Liver (tissue), 9 donors: ENCODE measurements around the gene CDON. TPM values are rescaled to one million over a fixed set of nuclear protein-coding genes. Genes with fewer than 3 reads are reported as not detected.

Experiments
- DNase-seq: peaks from one replicate; pipeline ENCODE4 v3.0.0-alpha.2; 2017; ENCODE audit warnings: low spot score
- H3K27ac ChIP-seq, 2 donors: one replicate each; pipeline ENCODE4 v1.7.0; 2013; ENCODE audit warnings: inconsistent platforms in 2 of 2, low read length in 2 of 2, control low read depth in 1 of 2, low read depth in 1 of 2, mild to moderate bottlenecking in 1 of 2
- H3K27me3 ChIP-seq, 4 donors: one replicate each; pipeline versions ENCODE4 v1.6.1 to v1.7.0; 2013; ENCODE audit warnings: low read length in 3 of 4, inconsistent platforms in 1 of 4, mild to moderate bottlenecking in 1 of 4, moderate library complexity in 1 of 4; ENCODE audit not compliant: control insufficient read depth in 4 of 4, insufficient read depth in 4 of 4
- H3K36me3 ChIP-seq, 4 donors: one replicate each; pipeline versions ENCODE4 v1.6.1 to v1.7.0; 2013; ENCODE audit warnings: low read length in 3 of 4, mild to moderate bottlenecking in 3 of 4, low read depth in 1 of 4, moderate library complexity in 1 of 4; ENCODE audit not compliant: control insufficient read depth in 4 of 4, insufficient read depth in 3 of 4
- H3K4me1 ChIP-seq, 4 donors: one replicate each; pipeline versions ENCODE4 v1.6.1 to v1.7.0; 2013; ENCODE audit warnings: low read length in 3 of 4, mild to moderate bottlenecking in 3 of 4, moderate library complexity in 1 of 4; ENCODE audit not compliant: control insufficient read depth in 4 of 4, insufficient read depth in 4 of 4
- H3K4me3 ChIP-seq, 3 donors: one replicate each; pipeline versions ENCODE4 v1.6.1 to v1.7.0; 2013; ENCODE audit warnings: low read length in 3 of 3, control low read depth in 1 of 3, low read depth in 1 of 3, mild to moderate bottlenecking in 1 of 3
- H3K9ac ChIP-seq, 2 donors: one replicate each; pipeline ENCODE4 v1.7.0; 2013; ENCODE audit warnings: low read length in 2 of 2, mild to moderate bottlenecking in 2 of 2, moderate library complexity in 2 of 2, control low read depth in 1 of 2, low read depth in 1 of 2
- H3K9me3 ChIP-seq, 4 donors: one replicate each; pipeline versions ENCODE4 v1.6.1 to v1.7.0; 2013; ENCODE audit warnings: low read length in 3 of 4; ENCODE audit not compliant: control insufficient read depth in 4 of 4
- CTCF ChIP-seq: fragments of 150-350 bp; IDR thresholded peaks from 2 replicates; pipeline ENCODE4 v1.5.1; 2017; ENCODE audit warnings: improper control_type of control experiment, low read depth, low read length; ENCODE audit not compliant: missing input control
- EGR1 ChIP-seq, 2 donors: IDR thresholded peaks; 2 replicates each; pipeline ENCODE4 v1.6.1; 2016 to 2018; ENCODE audit warnings: antibody characterized with exemption in 2 of 2, low read depth in 2 of 2
- FOXA1 ChIP-seq: IDR thresholded peaks from 2 replicates; pipeline ENCODE4 v1.6.1; 2016; ENCODE audit warnings: antibody characterized with exemption
- FOXA2 ChIP-seq: IDR thresholded peaks from 2 replicates; pipeline ENCODE4 v1.6.1; 2016; ENCODE audit warnings: antibody characterized with exemption
- GABPA ChIP-seq, 2 donors: IDR thresholded peaks in 1 of 2; conservative IDR thresholded peaks in 1 of 2; 2 replicates each; pipeline ENCODE4 v1.6.1; 2016; ENCODE audit warnings: antibody characterized with exemption in 2 of 2, mild to moderate bottlenecking in 1 of 2, moderate library complexity in 1 of 2
- HNF4A ChIP-seq, 2 donors: conservative IDR thresholded peaks; 2 replicates each; pipeline ENCODE4 v1.6.1; 2016; ENCODE audit warnings: antibody characterized with exemption in 2 of 2, mild to moderate bottlenecking in 2 of 2
- HNF4G ChIP-seq: IDR thresholded peaks from 2 replicates; pipeline ENCODE4 v1.6.1; 2016; ENCODE audit warnings: antibody characterized with exemption
- NR2F2 ChIP-seq: IDR thresholded peaks from 2 replicates; pipeline ENCODE4 v1.6.1; 2016; ENCODE audit warnings: antibody characterized with exemption
- RAD21 ChIP-seq, 2 donors: IDR thresholded peaks; 2 replicates each; pipeline ENCODE4 v1.6.1; 2016; ENCODE audit warnings: antibody characterized with exemption in 2 of 2, mild to moderate bottlenecking in 2 of 2
- RXRA ChIP-seq, 2 donors: IDR thresholded peaks; 2 replicates each; pipeline ENCODE4 v1.6.1; 2017 to 2018; ENCODE audit warnings: antibody characterized with exemption in 2 of 2, mild to moderate bottlenecking in 1 of 2
- SP1 ChIP-seq: IDR thresholded peaks from 2 replicates; pipeline ENCODE4 v1.6.1; 2018; ENCODE audit warnings: antibody characterized with exemption, mild to moderate bottlenecking
- YY1 ChIP-seq: IDR thresholded peaks from 2 replicates; pipeline ENCODE4 v1.6.1; 2016; ENCODE audit warnings: antibody characterized with exemption, mild to moderate bottlenecking
- ZBTB33 ChIP-seq: IDR thresholded peaks from 2 replicates; pipeline ENCODE4 v1.6.1; 2016; ENCODE audit warnings: antibody characterized with exemption
- WGBS: extraction: QIAGEN DNeasy Blood & Tissue Kit; methylation state at CpG from one replicate; pipeline ENCODE4 v1.1.7; 2013; 5-methylcytosine and 5-hydroxymethylcytosine counted together
- polyA plus RNA-seq, 2 donors: library from polyadenylated mRNA; stranded (reverse) in 1 of 2; unstranded in 1 of 2; fragments of 200-250 nt in 1 of 2; fragments of >200 nt in 1 of 2; fragmentation: Nextera tagmentation in 1 of 2; extraction: Ambion mirVana in 1 of 2; gene quantifications; one replicate each; pipeline versions ENCODE4 v1.2.1 to v1.2.3, GENCODE V29; 2013 to 2015
- total RNA-seq, 2 donors: library from RNA; depleted of rRNA; stranded (reverse); fragments of >200 nt; gene quantifications; one replicate each; pipeline ENCODE4 v1.2.3, GENCODE V29; 2014
- TF ChIP-seq, protein P1 (sequence below): IDR thresholded peaks from 2 replicates; pipeline ENCODE4 v1.6.1; 2016; ENCODE audit warnings: antibody characterized with exemption
- TF ChIP-seq, protein P2 (sequence below): IDR thresholded peaks from 2 replicates; pipeline ENCODE4 v1.6.1; 2016; ENCODE audit warnings: antibody characterized with exemption, mild to moderate bottlenecking
- TF ChIP-seq, protein P3 (sequence below): IDR thresholded peaks from 2 replicates; pipeline ENCODE4 v1.6.1; 2016; ENCODE audit warnings: antibody characterized with exemption
- donor health status: healthy.
- donor health status: healthy.
- donor health status: healthy.
- donor health status: healthy.
- donor health status: healthy.

CDON gene
- total and polyA plus RNA-seq, 4 donors, result 0.69 to 7.4 (median 3.9) TPM

DNA sequence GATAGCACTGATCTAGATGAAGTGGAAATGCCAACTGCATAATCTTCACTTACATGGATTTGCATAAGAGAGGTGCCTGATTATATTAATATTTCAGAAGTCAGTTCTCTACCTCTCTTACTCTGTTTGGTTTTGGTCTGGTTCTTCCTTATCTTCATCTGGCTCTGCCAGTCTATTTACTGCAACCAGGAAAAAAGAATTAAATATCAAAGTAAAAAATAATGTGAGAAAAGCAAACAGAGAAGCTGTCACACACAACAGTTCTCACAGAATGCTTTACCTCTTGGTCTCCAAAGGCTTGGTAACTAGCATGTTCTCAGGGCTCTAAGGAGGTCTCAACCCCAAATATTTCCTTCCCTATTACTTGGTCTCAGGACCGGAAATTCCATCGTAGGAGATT is 110.1 kb downstream of the CDON start:
- H3K36me3 ChIP-seq, result no peaks in the 10 kb centered on the region
- H3K4me3 ChIP-seq, result no peak overlapping the region
- TF ChIP-seq, protein P1, sequence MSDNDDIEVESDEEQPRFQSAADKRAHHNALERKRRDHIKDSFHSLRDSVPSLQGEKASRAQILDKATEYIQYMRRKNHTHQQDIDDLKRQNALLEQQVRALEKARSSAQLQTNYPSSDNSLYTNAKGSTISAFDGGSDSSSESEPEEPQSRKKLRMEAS, result no peak
- no peak for TF ChIP-seq NR2F2
- TF ChIP-seq, protein P2, sequence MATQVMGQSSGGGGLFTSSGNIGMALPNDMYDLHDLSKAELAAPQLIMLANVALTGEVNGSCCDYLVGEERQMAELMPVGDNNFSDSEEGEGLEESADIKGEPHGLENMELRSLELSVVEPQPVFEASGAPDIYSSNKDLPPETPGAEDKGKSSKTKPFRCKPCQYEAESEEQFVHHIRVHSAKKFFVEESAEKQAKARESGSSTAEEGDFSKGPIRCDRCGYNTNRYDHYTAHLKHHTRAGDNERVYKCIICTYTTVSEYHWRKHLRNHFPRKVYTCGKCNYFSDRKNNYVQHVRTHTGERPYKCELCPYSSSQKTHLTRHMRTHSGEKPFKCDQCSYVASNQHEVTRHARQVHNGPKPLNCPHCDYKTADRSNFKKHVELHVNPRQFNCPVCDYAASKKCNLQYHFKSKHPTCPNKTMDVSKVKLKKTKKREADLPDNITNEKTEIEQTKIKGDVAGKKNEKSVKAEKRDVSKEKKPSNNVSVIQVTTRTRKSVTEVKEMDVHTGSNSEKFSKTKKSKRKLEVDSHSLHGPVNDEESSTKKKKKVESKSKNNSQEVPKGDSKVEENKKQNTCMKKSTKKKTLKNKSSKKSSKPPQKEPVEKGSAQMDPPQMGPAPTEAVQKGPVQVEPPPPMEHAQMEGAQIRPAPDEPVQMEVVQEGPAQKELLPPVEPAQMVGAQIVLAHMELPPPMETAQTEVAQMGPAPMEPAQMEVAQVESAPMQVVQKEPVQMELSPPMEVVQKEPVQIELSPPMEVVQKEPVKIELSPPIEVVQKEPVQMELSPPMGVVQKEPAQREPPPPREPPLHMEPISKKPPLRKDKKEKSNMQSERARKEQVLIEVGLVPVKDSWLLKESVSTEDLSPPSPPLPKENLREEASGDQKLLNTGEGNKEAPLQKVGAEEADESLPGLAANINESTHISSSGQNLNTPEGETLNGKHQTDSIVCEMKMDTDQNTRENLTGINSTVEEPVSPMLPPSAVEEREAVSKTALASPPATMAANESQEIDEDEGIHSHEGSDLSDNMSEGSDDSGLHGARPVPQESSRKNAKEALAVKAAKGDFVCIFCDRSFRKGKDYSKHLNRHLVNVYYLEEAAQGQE, result no peak
- TF ChIP-seq HNF4G, result no peak
- no peak for TF ChIP-seq FOXA2
- TF ChIP-seq SP1, result no peak
- TF ChIP-seq EGR1 (IDR thresholded peaks at IDR 0.05; ENCODE audit: low read depth in 2 of 2), result no peak
- TF ChIP-seq, protein P3, sequence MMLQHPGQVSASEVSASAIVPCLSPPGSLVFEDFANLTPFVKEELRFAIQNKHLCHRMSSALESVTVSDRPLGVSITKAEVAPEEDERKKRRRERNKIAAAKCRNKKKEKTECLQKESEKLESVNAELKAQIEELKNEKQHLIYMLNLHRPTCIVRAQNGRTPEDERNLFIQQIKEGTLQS, result no peak
- TF ChIP-seq GABPA (IDR thresholded peaks at IDR 0.05 in 1 of 2, conservative IDR thresholded peaks at IDR 0.05 in 1 of 2), result no peak
- TF ChIP-seq RAD21 (IDR thresholded peaks at IDR 0.05), result no peak
- TF ChIP-seq FOXA1, result no peak
- no peak for TF ChIP-seq HNF4A (conservative IDR thresholded peaks at IDR 0.05)
- TF ChIP-seq RXRA (IDR thresholded peaks at IDR 0.05), result no peak
- no peak for TF ChIP-seq YY1
- TF ChIP-seq ZBTB33, result no peak
- H3K4me1 ChIP-seq, result no peaks in the 10 kb centered on the region
- WGBS, result 82% methylated on average over 2 of the region's 2 CpGs
- DNase-seq, result no peak
- H3K9ac ChIP-seq, result no peak overlapping the region
- H3K27ac ChIP-seq, result no peak overlapping the region
- H3K27me3 ChIP-seq, result no peaks in the 10 kb centered on the region
- H3K9me3 ChIP-seq, result no peaks in the 10 kb centered on the region

DNA sequence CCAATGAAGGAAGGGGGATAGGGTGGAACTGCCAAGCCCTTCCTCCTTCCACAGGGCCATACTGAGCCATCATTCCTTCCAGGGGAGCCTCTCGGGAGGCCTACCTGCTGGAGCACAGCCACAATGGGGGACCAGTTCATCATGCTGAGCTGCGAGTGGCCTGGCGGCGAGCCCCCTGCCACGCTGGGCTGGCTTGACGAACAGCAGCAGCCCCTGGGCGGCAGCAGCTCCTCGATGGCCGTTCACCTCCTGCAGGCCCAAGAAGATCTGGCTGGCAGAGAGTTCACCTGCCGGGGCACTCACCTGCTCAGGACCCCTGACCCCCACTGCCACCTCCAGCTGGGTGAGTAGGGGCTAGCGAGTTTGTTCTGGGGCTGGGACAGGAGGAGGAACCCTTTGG is 110.9 kb downstream of the CDON start:
- Histone ChIP-seq H3K27ac (peak overlapping the region in 1 of 2 donors; percentile 19), H3K36me3 (no peaks in the 10 kb centered on the region), H3K4me3 (no peak overlapping the region), H3K4me1 (no peaks in the 10 kb centered on the region), H3K9me3 (no peaks in the 10 kb centered on the region), H3K9ac (no peak overlapping the region), H3K27me3 (no peaks in the 10 kb centered on the region)
- DNase-seq, result no peak
- TF ChIP-seq EGR1 (IDR thresholded peaks at IDR 0.05; ENCODE audit: low read depth in 2 of 2) (no peak), RAD21 (IDR thresholded peaks at IDR 0.05) (no peak), GABPA (IDR thresholded peaks at IDR 0.05 in 1 of 2, conservative IDR thresholded peaks at IDR 0.05 in 1 of 2) (no peak), CTCF (no peak), RXRA (IDR thresholded peaks at IDR 0.05) (no peak)
- TF ChIP-seq, protein P3, result no peak
- TF ChIP-seq, protein P1, result no peak
- WGBS, result 78% methylated on average over 11 of the region's 11 CpGs
